ENCODE results near the gene YTHDF1.

GRCh38 chr20:63198606-63199005, 17.3 kb downstream of the YTHDF1 start:
- TF ChIP-seq, protein P1, sequence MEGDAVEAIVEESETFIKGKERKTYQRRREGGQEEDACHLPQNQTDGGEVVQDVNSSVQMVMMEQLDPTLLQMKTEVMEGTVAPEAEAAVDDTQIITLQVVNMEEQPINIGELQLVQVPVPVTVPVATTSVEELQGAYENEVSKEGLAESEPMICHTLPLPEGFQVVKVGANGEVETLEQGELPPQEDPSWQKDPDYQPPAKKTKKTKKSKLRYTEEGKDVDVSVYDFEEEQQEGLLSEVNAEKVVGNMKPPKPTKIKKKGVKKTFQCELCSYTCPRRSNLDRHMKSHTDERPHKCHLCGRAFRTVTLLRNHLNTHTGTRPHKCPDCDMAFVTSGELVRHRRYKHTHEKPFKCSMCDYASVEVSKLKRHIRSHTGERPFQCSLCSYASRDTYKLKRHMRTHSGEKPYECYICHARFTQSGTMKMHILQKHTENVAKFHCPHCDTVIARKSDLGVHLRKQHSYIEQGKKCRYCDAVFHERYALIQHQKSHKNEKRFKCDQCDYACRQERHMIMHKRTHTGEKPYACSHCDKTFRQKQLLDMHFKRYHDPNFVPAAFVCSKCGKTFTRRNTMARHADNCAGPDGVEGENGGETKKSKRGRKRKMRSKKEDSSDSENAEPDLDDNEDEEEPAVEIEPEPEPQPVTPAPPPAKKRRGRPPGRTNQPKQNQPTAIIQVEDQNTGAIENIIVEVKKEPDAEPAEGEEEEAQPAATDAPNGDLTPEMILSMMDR (IDR thresholded peaks at IDR 0.05; ENCODE audit: poor library complexity, severe bottlenecking): no peak
- no peak for TF ChIP-seq EZH2 (IDR thresholded peaks at IDR 0.05; ENCODE audit: borderline replicate concordance, insufficient read depth, low read length, poor library complexity, severe bottlenecking)
- no peak for TF ChIP-seq TAF1 (IDR thresholded peaks at IDR 0.05; ENCODE audit: low read depth)
- TF ChIP-seq POLR2AphosphoS5 (IDR thresholded peaks at IDR 0.05): no peak
- no peak for TF ChIP-seq SMC3 (conservative IDR thresholded peaks at IDR 0.05; ENCODE audit: poor library complexity)
- no peak for TF ChIP-seq EP300 (conservative IDR thresholded peaks at IDR 0.05; ENCODE audit: poor library complexity, severe bottlenecking)
- TF ChIP-seq RAD21 (conservative IDR thresholded peaks at IDR 0.05): no peak
- TF ChIP-seq, protein P2, sequence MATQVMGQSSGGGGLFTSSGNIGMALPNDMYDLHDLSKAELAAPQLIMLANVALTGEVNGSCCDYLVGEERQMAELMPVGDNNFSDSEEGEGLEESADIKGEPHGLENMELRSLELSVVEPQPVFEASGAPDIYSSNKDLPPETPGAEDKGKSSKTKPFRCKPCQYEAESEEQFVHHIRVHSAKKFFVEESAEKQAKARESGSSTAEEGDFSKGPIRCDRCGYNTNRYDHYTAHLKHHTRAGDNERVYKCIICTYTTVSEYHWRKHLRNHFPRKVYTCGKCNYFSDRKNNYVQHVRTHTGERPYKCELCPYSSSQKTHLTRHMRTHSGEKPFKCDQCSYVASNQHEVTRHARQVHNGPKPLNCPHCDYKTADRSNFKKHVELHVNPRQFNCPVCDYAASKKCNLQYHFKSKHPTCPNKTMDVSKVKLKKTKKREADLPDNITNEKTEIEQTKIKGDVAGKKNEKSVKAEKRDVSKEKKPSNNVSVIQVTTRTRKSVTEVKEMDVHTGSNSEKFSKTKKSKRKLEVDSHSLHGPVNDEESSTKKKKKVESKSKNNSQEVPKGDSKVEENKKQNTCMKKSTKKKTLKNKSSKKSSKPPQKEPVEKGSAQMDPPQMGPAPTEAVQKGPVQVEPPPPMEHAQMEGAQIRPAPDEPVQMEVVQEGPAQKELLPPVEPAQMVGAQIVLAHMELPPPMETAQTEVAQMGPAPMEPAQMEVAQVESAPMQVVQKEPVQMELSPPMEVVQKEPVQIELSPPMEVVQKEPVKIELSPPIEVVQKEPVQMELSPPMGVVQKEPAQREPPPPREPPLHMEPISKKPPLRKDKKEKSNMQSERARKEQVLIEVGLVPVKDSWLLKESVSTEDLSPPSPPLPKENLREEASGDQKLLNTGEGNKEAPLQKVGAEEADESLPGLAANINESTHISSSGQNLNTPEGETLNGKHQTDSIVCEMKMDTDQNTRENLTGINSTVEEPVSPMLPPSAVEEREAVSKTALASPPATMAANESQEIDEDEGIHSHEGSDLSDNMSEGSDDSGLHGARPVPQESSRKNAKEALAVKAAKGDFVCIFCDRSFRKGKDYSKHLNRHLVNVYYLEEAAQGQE (IDR thresholded peaks at IDR 0.05; ENCODE audit: borderline replicate concordance): no peak
- no peak for TF ChIP-seq MXI1 (conservative IDR thresholded peaks at IDR 0.05; ENCODE audit: poor library complexity, severe bottlenecking)

All from neural cell (in vitro differentiated cells).